HG03039 (cell line): ENCODE data around the gene MAGI3.
"Not testable (repeated sequence)": the region's sequence is repeated elsewhere in the genome, so short reads cannot be mapped to it uniquely, and the experiment has no call there.

Experiments used
- ATAC-seq: cut with Tn5 transposase; IDR thresholded peaks from one replicate; pipeline ENCODE4 v1.9.1; 2021; ENCODE audit warnings: mild to moderate bottlenecking, moderate library complexity; ENCODE audit not compliant: unreplicated experiment

Gene MAGI3

DNA sequence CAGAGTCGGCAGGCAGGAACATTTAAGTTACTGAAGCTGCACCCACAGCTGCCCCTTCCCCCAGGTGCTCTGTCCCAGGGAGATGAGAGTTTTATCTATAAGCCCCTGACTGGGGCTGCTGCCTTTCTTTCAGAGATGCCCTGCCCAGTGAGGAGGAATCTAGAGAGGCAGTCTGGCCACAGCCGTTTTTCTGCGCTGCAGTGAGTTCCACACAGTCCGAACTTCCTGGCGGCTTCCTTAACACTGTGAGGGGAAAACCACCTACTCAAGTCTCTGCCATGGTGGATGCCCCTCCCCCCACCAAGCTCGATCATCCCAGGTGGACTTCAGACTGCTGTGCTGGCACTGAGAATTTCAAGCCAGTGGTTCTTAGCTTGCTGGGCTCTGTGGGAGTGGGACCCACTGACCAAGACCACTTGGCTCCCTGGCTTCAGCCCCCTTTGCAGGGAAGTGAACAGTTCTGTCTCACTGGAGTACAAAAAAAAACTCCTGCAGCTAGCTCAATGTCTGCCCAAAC, 185.5 kb downstream of the MAGI3 start:
- not testable (repeated sequence) for ATAC-seq

DNA sequence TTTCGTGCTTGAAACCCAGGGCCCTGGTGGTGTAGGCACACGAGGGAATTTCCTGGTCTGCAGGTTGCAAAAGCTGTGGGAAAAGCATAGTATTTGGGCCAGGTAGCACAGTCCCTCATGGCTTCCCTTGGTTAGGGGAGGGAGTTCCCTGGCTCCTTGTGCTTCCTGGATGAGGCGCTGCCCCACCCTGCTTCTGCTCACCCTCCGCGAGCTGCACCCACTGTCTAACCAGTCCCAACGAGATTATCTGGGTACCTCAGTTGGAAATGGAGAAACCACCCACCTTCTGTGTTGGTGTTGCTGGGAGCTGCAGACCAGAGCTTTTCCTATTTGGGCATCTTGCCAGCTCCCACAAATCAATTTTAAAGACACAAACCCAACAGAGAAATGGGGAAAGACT, 186.0 kb downstream of the MAGI3 start:
- ATAC-seq = no peak

DNA sequence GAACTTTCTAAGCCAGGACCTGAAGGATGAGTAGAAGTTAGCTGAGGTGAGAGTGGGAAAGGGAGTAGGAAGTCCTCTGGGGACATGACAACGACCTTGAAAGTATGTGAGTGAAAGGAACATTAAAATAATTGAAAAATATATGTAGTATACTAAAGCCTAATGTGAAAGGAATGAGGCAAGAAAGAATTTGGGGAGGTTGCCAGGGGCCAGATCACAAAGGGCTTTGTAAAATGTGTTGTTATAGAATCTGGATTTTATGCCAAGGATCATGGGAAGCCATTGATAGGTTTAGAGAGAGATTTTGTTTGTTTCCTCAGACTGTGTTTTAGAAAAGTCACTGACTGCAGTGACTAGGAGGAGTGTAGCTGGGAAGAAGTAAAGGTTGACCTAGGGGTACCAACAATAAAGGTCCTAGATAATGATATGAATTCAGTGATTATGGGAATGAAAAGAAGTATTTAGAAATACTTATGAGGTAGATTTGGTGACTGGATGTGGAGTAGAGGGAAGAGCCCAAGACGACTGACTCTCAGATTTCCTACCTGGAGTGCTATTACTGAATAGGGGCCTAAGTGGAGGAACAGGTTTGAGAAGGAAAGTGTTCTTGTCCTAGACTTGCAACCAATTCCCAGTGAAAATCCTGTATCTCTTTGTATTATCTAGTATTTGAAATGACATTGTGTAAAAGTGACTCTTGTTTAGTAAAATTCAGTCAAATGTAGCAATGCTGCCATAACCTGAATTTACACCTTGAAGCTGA, 189.1 kb downstream of the MAGI3 start:
- no peak for ATAC-seq

DNA sequence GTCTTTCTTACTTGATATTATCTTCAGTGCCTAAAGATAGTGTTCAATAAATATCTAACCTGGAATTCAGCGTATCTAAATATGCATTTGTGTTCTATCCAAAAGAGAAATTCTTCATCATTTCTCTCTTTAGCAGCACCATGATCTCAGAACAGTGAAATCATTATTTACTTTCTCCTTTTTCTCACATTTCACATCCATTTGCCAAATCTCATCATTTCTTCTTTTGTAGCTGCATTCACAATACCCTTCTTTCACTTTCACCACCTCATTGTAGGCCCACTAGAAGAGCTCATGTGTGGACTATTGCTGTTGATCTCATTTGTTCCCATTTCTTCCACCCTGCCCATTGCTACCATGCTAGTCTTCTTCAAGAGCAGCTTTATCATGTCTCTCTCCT, 191.0 kb downstream of the MAGI3 start:
- ATAC-seq = no peak

DNA sequence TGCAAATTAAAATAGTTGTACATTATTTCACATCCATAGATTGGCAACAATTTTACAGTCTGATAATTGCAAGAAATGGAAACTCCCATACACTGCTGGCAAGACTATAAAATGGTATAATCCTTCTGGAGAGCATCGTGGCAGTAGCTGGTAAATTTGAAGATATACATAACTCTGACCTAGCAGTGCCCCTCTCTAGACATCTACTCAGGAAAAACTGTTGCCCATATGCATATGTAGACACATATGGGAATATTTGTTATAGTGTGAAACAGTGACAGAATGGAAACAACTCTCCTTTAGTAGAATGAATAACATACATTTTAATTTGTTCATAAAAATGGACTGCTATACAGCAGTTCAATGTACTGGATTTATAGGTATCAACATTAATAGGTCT, 191.8 kb downstream of the MAGI3 start:
- no peak for ATAC-seq

DNA sequence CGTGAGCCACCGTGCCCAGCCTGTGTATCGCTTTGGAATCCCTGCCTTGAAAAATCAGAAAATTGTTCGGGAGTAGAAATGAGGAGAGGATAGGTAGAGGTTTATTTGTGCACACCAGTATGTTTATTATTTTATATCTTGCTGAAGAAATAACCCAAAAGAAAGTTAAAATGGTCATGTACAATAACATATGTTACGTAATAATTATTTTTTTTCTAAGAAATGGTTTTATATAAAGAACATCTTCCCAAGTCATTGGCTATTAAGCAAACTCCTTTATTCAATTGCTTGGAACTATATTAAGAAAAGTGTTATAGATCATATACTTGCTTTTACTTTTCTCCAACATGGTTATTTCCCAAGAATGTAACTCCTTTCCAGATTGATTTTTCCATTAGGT, 197.2 kb downstream of the MAGI3 start:
- ATAC-seq = no peak

DNA sequence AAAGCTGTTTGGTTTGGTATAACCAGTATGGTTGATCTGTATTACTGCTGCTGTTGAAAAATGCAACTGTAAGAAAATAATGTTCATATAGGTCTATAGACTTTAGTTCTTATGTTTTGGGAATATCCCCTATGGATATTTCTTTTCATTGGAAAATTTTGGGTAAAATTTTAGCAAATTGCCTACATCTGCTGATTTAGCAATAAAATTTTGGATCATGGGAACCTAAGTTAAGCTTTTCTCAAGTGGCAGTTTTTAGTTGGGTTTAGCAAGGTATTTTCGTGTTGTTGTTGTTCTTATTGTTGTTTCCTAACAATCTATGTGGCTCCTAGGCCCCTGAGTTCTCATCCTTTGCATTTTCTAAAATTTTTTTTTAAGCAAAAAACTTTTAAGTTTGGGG, 201.9 kb downstream of the MAGI3 start:
- ATAC-seq = no peak

DNA sequence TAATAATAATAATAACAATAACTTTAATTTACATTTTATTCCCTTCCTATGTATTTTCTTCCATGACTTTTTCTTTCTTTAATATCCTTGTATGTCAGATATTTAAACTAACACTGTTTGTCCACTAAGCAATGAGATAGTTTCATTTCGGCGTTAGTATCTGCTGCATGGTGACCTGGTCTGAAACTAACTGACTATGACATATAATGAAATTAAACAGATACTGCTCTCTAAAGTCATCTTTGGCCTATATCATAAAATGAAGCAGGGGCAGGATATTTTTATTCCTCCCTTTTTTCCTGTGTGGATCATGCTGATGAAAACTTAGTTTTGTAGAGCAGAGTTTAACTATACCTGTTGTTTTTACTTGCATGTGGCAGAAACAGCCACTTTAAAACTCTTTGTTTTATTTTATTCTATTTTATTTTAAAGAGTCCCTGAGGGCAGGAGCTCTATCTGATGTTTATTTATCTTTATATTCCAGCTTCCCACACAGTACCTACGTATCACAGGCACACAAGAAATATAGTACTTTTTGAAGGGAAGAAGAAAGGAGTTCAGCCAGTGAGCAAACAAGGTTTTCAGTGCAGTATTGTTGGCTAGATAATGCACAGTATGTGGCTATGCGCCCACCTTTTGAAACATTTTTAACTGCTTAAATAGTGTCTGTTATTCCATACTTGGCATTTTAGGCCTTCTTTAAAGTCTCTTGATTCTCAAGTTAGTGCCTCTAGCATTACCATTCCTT, 203.4 kb downstream of the MAGI3 start:
- no peak for ATAC-seq

DNA sequence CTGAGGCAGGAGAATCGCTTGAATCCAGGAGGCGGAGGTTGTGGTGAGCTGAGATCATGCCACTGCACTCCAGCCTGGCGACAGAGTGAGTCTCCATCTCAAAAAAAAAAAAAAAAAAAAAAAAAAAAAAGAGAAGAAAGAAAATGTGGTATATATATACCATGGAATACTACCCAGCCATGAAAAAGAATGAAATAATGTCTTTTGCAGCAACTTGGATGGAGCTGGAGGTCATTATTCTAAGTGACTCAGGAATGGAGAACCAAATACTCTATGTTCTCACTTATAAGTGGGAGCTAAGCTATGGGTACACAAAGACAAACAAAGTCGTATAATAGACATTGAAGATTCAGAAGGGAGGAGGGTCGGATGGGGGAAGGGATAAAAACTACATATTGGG, 214.2 kb downstream of the MAGI3 start:
- ATAC-seq = not testable (repeated sequence)

DNA sequence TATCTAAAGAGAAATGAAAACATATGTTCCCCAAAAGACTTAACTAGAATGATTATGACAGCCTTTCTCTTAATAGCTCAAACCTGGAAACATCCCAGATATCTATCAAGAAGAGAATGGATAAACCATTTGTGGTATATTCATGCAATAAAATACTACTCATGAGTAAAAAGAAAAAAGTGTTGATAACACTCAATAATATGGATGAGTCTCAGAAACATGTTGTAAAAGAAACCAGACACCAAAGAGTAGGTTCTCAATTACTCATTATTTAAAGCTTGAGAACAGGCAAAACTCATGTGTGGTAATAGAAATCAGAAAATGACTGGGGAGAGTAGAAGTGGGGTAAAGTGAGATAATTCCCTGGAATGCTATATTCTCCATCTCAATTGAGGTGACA, 214.8 kb downstream of the MAGI3 start:
- ATAC-seq = no peak

DNA sequence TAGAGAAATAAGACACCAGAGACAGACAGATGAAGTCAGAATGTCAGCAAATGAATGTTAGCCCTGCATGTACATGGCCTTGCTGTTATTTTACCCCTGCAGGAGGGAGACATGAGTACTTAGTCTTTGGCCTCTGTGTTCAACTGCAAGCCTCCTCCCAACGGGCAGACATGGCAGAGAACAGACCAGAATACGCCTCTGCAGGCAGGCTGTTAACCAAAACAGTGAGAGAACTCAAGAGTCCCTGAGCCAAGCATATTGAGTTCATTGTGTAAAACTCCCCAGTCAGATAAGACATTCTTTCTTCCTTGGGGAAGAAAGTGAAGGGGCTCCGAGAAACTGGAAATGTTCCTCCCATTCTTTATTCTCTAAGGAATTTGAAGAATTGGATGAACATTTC, 218.1 kb downstream of the MAGI3 start:
- ATAC-seq = no peak

DNA sequence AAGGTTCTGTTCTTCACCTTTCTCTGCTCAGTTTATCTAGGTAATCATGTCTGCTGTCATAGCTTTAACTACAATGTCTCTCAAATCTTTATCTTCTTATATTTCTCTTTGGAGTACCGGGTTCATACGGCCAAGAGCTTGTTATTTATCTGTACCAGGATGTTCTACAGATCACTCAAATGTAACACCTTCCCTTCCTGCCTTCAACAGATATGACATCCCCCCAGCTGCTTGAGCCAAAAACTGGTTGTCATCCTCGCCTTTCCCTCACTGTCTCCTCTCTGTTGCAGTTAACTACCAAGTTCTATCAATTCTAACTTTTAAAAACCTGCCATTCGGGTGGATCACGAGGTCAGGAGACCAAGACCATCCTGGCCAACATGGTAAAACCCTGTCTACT, 220.1 kb downstream of the MAGI3 start:
- no peak for ATAC-seq

DNA sequence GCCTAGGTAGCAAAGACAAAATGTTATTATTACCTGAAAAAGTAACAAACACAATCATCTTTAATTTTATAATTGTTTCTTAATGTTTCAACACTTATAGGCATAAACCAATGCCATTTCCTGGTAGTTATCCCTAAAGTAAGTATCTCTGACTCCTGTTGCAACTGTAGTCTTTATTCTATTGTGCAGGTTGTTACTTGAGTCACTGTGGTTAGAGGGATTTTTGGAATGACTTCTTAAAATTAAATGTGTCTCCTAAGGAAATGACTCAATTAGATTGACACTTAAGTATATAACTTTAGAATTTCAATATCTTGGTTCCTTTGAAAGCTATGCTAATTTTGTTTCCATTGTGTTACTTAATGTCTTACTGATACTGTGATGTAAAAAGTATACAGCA, 225.1 kb downstream of the MAGI3 start:
- ATAC-seq = no peak

DNA sequence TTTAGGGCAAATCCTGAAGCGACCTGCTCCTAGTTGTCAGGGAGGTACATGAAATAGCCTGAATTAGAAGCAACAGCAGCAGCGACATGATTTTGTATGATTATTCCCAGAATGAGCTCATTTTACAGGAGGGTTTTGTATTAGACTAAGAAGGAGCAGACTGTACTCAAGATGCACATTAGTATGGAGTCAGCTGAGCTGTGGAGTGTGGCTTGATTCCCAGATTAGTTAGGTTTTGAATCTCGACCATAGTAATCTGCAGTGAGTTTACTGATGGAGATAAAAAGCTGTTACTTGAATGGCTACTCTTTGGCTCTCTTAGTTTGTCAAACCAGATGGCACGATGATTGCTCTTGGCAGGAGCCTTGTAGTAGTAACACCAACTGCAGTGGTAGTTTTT, 225.8 kb downstream of the MAGI3 start:
- ATAC-seq = no peak

DNA sequence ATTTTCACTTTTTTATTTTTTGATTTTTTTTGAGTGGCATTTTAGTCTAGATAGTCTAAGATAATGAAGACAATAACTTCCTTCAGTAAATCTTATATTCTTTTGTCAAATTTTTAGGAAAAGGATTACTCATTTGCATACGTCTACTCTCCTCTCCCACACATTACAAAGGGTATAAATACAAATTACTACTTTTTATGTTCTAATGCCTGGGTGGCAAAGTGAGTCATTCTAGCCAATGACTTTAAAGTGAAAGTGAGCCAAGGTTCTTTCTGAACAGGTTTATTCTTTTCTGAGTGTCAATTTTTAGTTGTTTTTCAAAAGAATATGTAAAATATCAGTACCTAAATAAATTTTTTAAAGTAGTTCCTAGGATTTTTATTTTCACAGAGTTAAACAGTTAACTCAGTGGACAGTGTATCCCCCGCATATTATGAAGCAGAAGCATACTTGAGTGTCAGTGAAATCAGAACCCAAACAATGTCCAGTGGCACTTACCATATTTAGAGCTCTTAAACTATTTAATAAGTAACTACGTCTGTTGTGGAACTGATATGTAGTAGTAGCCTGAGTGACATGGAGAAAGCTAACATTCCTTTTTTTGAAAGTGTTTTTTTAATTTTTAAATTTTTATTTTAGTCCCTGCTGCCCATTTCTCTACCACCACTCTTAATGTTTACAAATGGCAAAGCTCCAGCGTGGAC, 227.3 kb downstream of the MAGI3 start:
- no peak for ATAC-seq

DNA sequence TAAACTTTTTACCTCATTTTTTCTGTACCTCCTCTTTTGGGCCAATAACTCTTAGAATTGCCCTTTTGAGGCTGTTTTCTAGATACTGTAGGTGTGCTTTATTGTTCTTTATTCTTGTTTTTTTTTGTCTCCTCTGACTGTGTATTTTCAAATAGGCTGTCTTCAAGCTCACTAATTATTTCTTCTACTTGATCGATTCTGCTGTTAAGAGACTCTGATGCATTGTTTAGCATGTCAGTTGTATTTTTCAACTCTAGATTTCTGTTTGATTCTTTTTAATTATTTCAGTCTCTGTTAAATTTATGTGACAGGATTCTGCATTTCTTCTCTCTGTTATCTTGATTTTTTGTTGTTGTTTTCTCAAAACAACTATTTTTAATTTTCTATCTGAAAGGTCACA, 238.7 kb downstream of the MAGI3 start:
- ATAC-seq = no peak

DNA sequence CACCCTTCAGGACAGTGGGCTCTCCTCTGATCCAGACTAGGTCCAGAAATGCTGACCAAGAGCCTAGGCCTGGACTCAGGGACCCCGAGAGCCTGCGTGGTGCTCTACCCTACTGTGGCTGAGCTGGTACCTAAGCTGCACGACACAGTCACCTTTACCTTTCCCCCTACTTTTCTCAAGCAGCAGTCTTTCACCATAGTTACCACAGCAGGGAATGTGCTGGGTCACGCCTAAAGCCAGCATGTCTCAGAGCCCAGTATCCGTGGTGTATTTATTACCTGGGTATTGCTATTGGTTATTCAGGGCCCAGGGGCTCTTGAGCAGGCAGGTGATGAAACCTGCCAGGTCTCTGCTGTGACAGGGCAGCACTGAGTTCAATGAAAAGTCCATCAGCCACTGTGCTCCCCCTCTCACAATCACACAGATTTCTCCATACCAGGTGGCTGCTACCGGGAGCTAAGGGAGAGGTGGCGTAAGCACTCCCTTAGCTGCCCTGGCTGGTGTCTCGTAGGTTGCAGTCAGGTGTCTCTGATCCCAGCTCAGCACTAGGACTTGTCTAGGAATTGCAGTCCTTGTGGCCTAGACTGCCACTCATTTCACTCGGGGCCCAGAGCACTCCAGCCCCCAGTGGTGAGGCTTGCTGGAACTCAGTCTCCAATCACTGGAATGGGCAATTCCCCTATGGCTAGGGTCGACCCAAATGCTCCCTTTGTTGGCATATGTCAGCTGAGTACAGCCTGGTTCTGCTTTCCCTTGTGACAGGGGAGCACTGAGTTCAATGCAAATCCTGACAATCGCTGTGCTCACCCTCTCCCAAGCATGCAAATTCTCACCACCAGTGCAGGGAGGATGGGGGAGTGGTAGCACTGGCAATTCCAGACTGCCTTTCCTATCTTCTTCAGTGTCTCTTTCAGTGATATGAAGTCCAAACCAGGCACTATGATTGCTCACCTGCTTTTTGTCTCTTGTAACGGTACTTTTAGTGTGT, 240.3 kb downstream of the MAGI3 start:
- no peak for ATAC-seq

DNA sequence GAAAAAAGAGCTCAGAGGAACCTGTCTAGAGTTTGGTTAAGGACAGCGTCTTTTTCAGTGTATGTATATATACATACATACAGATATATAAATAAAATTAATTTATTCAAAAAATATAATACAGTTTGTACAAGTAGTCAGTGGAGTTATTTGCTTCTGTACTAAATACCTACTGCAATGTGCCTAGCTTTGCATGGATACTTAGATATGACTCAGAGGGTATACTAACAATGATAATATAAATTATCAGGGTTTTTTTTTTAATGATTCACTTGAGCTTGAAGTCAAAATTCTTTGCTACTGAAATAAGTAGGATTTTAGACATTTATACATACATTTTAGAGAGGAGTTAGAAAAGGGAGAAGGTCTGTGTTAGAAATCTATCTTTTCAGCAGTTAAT, 251.1 kb downstream of the MAGI3 start:
- ATAC-seq = no peak

DNA sequence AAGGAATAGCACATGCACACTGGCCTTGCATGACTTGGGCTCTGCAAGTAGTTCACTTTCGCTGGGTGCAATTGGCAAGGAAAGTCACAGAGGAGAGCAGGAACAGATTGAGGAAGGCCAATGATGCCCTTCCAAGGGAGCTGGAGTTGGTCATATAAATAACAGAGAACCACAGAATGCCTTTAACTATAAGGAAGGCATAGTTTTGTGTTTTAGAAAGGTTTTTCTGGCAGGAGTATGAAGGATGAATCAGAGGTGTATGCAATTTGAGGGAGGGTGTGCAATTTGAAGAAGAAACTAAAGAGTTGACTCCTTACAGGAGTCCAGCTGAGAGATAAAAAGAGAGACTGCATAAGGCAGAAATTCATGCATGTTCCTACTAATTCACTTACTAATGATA, 256.8 kb downstream of the MAGI3 start:
- ATAC-seq = no peak

DNA sequence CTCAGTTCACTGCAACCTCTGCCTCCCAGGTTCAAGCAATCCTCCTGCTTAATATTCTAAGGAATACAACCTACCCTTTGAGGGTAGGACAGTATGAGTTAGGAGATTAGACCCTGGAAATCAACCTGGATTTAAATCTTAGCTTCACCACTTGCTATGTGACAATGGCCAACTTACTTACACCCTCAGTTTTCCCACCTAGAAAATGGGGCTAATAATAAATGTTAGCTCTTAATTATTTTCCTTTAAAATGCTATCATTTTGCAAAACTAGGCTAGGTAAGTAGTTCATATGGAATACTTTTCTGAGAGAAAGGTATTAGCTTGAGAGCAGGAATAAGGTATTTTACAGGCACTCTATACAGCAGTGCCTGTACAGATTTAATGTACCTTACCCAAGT, 258.2 kb downstream of the MAGI3 start:
- ATAC-seq = no peak

DNA sequence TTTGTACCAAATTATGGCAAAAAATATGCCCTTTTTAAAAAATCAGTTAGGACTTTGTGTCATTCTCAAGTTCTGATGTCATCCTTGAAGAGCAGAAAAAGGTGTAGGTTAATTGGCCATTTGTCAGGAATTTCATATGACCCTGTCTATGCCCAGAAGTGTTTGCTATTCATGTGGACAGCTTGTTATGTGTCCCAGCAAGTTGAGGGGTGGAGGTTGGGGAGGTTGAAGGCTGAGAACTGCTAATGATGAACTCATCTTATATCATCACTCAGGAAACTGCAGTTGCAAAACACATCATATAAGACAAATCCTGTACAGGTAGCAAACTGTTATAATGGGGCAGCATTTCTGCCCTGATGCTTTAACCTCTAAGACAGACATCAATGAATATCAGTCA, 262.5 kb downstream of the MAGI3 start:
- no peak for ATAC-seq
